GM15510 (cell line): Measurements from ENCODE around the gene CLDN20.

Experiments used
- POLR2A ChIP-seq: IDR thresholded peaks from 3 replicates; pipeline ENCODE4 v1.6.1; 2011; ENCODE audit warnings: borderline replicate concordance; ENCODE audit not compliant: insufficient read length; ENCODE audit errors: extremely low read depth

The CLDN20 gene

DNA sequence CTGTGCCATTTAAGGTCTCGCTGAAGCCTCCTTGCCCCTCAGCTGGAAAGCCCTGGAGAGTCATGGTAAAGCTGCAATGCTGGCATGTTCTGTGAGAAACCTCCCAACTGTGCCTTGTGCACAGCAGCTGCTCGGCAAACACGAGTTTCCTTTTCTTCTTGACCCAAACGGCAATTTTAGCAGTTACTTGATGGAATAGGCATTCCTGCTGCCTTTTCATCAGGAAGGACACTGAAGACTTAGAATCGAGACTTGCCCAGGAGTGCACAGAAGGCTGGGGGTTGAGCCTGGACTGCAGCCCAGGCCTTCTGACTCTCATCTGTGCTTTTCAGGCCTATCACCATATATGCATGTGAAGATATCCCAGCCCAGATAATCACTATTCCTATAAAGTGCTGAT lies 28.7 kb upstream of the CLDN20 start:
- no peak for TF ChIP-seq POLR2A

DNA sequence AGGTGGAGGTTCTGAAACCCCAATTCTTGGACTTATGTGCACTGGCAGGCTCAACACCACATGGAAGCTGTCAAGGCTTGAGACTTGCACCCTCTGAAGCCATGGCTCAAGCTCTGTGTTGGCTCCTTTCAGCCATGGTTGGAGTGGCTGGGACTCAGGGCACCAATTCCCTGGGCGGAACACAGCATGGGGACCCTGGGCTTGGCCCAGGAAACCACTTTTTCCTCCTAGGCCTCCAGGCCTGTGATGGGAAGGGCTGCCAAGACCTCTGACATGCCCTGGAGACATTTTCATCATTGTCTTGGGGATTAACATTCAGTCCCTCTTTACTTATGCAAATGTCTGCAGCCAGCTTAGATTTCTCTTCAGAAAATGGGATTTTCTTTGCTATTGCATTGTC lies 26.2 kb upstream of the CLDN20 start:
- no peak for TF ChIP-seq POLR2A

DNA sequence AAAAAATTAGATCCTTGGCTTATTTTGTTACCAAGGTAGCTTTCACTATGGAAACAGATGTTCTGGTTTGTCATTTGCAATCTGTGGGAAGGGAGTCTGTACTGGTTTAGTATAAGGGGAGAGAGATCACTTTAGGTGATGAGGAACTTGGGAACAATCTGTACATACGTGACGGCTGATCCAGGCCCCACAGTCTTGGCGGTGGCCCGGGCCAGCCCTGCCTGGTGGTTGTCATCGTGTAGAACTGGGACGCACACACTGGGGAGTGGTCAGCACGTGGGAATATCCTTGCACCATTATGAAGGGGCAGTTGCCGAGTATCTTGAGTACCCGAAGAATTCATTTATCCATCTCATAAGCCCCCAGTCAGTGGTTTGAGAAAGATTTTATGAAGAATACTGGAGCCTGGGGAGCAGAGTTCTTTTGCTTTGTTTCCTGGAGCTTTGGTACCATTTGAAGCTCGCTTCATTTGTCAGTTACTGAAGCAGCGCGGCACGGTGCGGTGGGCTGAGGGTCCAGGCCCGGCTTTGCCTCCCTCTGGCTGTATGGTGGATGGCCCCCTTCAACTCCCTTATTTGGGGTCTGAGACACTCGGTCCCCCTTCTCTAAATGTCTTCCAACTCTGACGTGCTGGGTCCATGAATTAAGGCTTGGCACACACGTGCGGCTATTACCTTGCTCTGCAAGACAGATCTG lies 22.8 kb upstream of the CLDN20 start:
- no peak for TF ChIP-seq POLR2A

DNA sequence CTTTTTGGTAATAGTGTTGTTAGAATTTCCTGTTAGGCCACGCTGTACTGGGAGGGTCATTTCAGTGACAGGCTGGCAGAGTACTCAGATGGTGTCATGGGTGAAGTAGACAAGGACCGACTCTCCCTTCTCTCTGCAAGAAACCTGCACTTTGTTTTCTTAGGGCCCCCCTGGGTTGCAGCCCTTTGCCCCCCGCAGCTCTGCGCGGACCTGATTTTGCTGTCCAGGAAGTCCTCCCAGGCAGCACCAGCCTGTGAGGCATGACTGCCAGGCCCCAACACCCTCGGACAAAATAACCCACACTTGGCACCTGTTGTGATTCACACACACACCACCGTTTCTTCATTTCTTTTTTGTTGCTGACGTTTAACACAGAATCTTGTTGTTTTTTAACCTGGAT lies 21.8 kb upstream of the CLDN20 start:
- no peak for TF ChIP-seq POLR2A

DNA sequence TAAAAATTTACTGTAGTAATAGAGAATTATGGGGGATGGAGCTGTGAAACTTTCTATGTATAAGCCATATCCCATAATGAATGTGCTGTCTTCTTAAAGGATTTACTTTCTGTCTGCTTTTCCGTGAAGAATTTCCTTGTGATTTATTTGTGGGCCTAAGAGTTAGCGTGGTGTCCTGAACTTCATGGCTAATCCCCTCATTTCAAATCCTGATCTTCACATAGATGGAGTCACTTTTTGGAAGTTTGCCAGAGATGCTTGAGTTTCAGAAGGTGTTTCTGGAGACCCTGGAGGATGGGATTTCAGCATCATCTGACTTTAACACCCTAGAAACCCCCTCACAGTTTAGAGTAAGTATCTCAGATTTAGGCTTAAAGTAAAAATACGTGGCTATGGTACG lies 19.4 kb upstream of the CLDN20 start:
- TF ChIP-seq POLR2A: no peak

DNA sequence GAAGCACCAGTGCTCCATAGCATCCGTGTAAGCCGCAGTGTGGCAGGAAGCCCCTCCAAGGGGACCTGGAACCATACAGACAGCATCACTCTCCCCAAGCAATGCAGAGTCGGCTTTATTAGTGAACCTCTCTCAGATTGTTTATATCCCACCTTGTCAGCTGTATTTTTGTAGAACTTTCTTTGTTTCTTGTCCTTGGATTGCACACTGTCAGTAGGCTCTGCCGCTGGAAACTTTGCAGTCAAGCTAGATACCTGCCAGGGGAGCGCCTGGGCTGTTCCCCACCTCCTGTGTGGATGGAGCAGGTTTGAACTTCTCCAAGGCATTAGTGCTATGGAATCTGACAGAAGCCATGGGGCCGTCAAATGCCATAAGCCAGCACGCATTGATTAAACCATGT lies 18.6 kb upstream of the CLDN20 start:
- TF ChIP-seq POLR2A: no peak

DNA sequence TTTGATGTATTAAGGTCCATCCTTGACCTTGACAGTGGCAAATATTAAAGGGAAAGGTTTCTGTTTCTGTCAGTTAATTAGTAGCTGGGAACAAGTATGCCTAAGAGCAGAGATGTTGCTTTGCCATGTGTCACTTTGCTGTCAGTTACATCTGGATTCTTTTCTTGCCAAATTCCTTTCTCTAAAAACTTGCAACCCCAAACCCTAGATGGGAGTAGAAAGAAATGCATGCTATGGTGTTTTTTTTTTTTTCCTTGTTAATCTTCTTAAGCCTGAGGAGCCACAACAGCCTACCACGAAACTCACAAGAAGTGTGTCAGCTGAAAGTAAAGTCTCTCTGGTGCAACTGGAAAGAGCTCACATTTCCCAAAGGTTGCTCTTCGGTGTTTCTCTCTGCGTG lies 18.0 kb upstream of the CLDN20 start:
- TF ChIP-seq POLR2A: no peak

DNA sequence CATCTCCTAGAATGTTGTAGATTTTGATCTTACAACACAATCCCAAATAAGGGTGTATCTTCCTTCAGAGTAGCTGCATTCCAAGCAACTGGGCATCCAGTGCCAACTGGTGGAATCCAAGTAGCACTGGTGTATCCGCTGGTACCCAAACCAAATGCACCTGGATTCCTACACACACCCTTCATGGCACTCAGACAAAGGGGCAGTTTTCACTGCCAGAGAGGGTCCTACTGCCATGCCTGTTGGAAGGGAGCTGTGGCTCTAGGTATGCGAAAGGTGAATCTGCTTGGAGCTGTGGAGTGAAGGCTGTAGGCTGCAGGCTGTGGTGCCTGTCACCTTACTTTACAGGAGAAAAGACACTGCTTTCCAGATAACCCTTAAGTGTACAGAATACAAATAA lies 17.0 kb upstream of the CLDN20 start:
- TF ChIP-seq POLR2A: no peak

DNA sequence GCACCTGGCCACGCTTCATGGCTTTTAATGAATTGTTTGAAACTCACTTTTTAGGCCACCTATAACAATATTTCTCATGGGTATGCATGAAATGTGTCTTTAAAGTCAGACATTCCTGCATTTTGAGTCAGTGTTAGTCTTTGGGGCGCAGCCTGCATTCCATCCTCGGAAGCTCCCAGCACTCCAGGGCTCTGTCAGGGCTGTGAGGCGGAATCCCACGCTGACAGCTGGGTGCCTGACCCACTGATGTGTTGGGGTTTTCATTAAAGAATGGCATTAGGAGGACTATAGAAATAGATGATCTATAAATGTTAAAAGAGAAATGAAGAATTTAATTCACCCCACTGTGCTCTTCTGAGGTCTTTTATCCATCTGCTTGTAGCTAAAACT lies 16.2 kb upstream of the CLDN20 start:
- TF ChIP-seq POLR2A: no peak

DNA sequence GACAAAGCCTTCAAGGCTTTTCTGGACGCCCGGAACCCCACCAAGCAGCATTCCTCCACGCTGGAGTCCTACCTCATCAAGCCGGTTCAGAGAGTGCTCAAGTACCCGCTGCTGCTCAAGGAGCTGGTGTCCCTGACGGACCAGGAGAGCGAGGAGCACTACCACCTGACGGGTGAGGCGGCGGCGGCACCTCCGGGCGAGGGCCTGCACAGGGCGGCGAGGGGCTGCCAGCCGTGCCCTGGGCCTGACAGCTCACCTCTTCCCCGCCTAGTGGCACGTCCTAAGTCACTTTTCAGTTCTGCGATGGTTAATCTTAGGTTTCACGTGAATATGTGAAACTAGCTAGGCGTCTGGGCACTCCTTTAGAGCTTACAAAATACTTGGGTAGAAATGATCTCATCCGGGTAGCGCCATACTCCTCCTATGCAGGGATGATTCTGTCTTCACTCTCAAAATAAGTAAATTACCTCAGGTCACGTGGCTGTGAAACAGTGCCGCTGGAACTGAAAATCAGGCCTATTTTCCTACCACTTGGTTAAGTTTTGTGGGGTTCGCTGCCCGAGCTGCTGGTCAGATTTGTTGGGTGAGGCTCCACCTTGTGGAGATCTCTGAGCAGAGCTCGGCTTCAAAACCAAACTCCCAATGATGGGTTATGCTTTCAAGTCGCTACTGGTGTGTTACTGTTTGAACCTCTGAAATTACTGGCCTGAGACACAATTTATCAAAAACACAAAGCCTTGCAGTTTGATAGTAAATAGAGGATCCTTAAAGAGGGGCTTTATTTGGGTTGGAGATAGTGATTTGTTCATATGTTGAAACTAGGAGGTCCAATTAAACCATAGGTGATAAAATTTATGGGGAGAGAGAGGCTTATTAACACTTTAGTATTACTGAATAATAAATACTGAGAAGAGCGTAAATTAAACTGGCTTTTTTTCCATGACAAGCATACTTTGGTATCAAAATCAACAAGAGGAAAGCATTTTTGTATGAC lies 15.5 kb upstream of the CLDN20 start:
- TF ChIP-seq POLR2A: peak; percentile 19

DNA sequence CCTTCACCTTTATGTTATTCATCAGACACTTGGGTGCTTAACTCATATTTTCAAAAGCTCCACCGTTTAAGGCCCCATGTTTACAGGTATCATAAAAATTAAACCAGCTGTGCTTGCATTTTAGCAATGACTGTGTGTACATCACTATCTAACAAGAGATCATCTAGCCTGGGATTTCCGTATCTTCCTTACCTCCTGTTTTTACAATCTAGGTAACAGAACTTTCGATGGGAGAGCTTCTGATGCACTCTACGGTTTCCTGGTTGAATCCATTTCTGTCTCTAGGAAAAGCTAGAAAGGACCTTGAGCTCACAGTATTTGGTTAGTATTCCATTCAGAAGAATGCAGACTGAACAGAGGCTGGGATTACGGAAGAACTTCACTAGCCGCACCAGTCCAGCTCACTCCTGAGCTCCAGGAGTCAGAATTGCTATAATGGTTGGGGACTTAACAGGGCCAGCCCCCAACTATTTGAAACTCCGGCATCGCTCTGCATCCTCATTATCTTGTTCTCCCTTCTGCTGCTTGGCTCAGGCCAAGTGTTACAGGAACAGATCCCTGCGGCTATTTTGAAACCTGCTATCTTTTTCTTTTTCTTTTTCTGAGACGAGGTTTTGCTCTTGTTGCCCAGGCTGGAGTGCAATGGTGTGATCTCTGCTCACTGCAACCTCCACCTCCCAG lies 13.0 kb upstream of the CLDN20 start:
- TF ChIP-seq POLR2A: no peak

DNA sequence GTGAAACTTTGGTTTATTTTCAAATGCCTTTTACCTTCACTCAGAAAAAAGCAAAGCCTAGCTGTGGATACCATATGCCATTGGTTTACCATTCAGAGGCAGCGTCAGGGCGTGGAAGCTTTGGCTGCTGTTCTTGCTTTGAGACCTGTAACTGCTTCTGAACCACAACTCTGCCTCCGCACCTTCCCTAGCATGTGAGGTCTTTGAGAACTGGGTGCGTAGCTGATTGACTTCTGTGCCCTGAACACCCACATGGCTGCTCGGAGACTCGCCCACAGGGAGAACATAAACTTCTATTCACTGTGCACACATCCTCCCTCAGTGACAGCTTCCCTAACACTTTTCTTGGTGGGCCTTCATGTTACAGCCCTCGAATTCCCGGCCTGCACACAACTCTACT lies 11.2 kb upstream of the CLDN20 start:
- TF ChIP-seq POLR2A: no peak

DNA sequence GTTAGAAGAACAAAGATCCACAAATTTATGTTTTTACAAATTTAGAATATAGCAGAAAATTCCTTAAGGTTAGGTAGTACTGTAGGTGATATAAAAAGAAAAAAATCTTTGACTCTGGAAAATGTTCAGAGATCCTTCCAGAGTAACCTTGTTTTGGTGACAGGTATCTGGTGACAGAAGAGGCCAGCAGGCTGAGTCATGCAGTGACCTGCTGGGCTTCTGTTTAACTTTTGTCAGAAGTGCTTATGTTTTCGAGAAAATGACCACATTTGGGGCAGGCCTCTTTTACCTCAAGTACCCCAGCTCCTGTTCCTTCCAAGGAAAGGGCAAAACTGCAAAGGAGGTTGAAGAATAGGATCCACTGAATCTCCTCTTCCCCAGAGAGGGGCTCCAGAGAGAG lies 10.5 kb upstream of the CLDN20 start:
- TF ChIP-seq POLR2A: no peak

DNA sequence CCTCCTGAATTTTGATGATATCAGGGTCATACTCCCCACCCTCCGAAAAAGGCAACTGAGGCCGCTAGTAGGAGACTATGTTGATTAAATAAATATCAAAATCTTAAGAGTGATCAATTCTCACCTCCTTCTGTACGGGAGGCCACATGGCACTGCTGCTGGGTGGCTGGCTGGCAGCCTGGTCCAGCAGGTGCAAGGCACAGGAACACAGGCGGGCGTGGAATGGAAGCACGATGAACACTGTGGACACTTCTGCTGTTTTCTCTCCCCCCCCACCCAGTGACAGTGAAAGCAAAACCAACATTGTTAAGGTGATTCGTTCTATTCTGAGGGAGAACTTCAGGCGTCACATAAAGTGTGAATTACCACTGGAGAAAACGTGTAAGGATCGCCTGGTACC lies 9.7 kb upstream of the CLDN20 start:
- TF ChIP-seq POLR2A: no peak

DNA sequence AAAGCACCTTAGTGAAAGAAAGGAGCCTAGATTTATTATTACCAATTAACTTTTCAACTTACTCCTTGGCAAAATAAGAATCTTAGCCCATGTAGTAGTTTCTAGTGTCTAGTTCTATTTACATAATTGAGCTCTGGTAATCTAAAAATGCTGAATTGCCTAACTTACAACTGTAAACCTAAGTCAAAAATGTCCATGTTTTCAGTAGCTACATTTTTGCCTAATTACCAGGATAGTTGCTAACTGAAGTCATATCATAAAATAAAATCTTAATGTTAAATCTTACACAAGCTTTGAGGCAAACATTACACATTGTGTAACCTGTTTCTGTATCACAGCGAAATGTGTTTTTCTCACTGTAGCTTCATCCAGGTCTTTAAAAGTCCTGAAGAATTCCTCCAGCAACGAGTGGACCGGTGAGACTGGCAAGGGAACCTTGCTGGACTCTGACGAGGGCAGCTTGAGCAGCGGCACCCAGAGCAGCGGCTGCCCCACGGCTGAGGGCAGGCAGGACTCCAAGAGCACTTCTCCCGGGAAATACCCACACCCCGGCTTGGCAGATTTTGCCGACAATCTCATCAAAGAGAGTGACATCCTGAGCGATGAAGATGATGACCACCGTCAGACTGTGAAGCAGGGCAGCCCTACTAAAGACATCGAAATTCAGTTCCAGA lies 7.6 kb upstream of the CLDN20 start:
- no peak for TF ChIP-seq POLR2A
